Measurements from ENCODE around the gene GDF9.

The GDF9 gene

DNA sequence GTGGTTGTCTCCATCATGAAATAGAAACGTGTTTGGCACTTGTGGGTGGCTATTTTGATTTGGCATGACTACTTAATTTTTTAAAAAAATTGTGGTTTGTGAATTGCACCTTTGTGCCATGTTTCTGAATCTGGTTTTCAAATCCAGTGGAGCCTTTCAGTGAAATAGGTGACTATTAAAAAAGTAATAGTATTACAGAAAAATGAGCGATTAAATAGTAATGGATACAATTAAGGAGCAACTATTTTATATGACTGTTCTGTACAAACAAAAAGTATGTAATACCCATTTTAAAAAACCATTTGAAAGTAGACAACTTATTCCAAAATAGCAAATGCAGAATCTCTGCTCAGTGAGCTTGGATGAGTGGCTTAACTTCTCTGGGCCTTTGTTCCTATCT, 50.2 kb downstream of the GDF9 start:
- no peak for DNase-seq

DNA sequence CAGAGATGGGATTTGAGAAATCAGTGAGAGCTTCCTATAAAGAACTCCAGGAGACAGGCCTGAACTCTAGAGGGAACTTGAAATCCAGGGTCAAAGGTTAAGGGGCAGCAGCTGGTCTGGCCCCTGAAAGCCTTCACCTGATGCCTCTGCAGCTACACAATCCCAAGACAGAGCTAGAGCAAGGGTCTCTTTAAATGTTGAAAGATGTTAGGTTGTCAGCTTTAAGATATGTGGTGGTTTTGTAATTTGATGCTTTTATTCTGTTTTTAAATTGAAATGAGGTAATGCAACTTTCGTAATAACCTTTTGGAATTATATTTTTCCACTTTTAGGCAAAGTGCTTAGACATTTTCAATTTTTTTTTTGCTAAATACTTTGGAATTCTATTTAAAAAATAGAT, 50.8 kb downstream of the GDF9 start:
- DNase-seq, result no peak

GRCh38 chr5:132814503-132815294, 51.6 kb downstream of the GDF9 start:
- DNase-seq, result no peak

DNA sequence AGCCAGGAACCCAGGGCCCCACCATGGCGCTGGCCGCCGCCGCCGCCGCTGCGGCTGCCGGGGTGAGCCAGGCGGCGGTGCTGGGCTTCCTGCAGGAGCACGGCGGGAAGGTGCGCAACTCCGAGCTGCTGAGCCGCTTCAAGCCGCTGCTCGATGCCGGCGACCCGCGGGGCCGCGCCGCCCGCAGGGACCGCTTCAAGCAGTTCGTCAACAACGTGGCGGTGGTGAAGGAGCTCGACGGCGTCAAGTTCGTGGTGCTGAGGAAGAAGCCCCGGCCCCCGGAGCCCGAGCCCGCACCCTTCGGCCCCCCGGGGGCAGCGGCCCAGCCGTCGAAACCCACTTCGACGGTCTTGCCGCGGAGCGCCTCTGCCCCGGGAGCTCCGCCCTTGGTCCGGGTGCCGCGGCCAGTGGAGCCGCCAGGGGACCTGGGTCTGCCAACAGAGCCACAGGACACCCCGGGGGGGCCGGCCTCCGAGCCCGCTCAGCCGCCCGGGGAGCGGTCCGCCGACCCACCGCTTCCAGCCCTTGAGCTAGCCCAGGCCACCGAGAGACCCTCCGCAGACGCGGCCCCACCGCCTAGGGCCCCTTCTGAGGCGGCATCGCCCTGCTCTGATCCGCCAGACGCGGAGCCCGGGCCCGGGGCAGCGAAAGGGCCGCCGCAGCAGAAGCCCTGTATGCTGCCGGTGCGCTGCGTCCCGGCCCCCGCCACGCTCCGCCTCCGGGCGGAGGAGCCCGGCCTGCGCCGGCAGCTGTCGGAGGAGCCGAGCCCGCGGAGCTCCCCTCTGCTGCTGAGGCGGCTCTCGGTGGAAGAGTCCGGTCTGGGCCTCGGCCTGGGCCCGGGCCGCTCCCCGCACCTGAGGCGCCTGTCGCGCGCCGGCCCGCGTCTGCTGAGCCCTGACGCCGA, 52.4 kb downstream of the GDF9 start:
- DNase-seq, result peak; percentile 22

GRCh38 chr5:132812781-132813598, 53.3 kb downstream of the GDF9 start, which contains the start of gene SOWAHA:
SOWAHA (plus strand) TSS chr5:132813302; CDS start chr5:132813622, 320 bp downstream.
- DNase-seq, result no peak

DNA sequence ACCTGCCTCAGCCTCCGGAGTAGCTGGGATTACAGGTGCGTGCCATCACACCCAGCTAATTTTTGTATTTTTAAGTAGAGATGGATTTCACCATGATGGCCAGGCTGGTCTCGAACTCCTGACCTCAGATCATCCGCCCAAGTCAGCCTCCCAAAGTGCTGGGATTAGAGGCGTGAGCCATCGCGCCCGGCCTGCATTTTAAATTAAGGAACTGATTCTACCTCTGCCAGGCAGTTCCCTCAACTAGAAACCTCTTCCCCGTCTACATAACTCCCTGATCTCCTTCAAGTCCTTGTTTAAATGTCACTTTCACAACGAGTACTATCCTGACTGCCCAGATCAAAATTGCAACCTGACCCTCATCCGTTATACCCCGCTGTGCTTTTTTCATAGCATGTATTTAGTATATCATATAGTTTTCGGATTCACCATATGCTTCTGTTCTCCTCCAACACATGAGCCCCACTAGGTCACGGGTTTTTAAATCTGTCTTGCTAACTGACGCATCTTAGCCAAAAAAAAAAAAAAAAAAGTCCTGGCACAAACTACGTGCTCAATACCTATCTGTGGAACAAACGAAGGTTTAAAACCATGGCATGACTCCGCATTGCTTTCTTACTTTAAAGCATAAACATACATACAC, 54.0 kb downstream of the GDF9 start:
- peak; percentile 26 for DNase-seq
